GM12873 (cell line): Measurements from ENCODE around the gene EXOC3L4.

Experiments used
- TF ChIP-seq, protein P1 (sequence below): IDR thresholded peaks from 2 replicates; pipeline ENCODE4 v1.5.1; 2012; ENCODE audit warnings: low read depth, mild to moderate bottlenecking, moderate library complexity, low read length, control low read depth; ENCODE audit not compliant: insufficient read depth; ENCODE audit errors: missing control alignments

EXOC3L4 gene

DNA sequence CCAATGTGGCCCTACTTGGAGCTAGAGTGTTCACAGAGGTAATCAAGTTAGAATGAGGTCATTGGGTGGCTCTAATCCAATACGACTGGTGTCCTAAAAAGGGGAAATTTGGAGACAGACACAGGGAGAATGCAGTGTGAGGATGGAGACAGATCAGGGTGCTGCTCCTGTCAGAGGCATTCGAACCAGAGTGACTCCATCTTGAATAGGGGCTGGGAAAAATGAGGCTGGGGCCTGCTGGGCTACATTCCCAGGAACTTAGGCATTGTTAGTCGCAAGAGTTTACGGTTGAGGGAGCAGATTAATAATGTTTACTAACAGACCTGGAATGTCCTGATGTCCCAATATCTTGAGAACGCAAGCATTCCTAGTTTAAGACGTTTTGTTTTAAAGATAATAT lies 49.0 kb downstream of the EXOC3L4 start:
- TF ChIP-seq, protein P1, sequence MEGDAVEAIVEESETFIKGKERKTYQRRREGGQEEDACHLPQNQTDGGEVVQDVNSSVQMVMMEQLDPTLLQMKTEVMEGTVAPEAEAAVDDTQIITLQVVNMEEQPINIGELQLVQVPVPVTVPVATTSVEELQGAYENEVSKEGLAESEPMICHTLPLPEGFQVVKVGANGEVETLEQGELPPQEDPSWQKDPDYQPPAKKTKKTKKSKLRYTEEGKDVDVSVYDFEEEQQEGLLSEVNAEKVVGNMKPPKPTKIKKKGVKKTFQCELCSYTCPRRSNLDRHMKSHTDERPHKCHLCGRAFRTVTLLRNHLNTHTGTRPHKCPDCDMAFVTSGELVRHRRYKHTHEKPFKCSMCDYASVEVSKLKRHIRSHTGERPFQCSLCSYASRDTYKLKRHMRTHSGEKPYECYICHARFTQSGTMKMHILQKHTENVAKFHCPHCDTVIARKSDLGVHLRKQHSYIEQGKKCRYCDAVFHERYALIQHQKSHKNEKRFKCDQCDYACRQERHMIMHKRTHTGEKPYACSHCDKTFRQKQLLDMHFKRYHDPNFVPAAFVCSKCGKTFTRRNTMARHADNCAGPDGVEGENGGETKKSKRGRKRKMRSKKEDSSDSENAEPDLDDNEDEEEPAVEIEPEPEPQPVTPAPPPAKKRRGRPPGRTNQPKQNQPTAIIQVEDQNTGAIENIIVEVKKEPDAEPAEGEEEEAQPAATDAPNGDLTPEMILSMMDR: no peak

DNA sequence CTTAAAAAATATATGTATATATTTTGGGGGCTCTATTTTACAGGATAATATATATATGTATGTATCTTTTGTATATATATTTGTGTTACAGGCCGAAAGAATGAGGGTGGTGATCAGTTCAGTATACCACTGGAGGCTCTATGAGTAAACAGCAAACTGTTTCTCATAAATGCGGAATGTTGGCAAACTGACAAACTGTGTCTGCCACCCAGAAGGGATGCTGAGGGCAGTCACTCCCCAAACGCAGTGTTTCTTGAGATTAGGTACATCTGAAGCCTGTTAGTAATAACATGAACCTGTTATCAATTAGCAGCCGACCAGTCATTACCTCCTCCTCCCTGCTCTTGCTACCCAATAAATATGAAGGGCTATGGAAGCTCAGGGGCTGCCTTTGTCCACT lies 49.6 kb downstream of the EXOC3L4 start:
- TF ChIP-seq, protein P1: no peak

DNA sequence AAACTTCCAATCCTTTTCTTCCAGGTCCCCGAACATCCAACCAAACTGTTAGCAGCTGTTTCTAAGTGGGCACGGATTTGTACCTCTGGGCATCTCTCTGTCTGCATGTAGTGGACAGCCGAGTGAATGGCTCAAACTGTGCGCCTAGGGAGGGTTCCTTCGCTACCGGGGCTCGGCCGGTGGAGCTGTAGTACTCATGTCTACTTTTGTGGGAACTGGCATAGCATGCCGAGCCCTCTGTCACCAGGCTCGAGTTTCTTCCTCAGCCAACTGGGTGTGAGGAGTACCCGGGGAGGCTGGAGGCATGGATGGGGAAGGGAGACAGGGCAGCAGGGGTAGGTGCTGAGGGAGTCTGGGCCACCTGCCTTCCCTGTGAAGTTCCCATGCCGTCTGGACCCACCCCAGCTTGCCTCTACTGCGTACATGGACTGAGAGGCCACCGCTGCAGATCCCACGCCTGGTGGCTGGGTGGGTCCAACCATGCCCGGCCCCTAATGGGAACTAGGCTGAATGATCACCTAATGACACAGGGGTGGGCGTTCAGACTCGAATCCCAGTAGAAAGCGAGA lies 51.7 kb downstream of the EXOC3L4 start:
- TF ChIP-seq, protein P1: no peak

DNA sequence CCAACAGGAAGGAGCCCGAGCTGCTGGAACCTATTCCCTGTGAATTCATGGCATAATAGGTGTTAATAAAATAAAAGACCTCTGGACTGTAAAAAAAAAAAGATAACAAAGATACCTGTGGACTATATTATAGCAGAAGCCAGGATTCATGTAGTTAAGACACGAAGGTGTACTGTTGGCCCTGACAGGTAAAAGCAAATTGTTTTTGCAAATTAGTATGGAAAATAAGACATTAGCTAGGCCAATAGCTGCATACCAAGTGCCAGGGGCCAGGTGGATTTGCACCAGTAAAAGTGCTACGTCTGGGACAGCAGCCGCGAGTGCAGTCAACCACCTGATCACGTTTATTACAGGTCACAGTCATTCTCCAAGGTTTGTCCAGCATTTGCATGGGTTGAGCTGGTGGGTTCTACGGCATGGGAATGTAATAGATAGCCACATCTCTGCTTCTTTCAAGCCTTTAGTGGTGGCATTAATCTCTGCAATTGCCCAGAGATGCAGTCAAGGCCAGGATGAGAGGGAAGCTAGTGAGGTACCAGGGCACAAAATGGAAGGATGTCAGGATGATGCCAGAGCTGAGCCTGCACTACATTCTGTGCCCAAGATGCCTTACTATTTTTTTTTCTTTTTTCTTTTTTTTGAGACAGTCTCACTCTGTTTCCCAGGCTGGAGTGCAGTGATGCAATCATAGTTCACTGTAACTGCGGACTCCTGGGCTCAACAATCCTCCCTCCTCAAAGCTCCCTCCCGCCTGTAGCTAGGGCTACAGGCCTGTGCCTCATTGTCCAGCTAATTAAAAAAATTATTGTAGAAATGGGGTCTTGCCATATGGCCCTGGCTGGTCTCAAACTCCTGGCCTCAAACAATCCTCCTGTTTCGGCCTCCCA lies 55.1 kb downstream of the EXOC3L4 start:
- TF ChIP-seq, protein P1: no peak

DNA sequence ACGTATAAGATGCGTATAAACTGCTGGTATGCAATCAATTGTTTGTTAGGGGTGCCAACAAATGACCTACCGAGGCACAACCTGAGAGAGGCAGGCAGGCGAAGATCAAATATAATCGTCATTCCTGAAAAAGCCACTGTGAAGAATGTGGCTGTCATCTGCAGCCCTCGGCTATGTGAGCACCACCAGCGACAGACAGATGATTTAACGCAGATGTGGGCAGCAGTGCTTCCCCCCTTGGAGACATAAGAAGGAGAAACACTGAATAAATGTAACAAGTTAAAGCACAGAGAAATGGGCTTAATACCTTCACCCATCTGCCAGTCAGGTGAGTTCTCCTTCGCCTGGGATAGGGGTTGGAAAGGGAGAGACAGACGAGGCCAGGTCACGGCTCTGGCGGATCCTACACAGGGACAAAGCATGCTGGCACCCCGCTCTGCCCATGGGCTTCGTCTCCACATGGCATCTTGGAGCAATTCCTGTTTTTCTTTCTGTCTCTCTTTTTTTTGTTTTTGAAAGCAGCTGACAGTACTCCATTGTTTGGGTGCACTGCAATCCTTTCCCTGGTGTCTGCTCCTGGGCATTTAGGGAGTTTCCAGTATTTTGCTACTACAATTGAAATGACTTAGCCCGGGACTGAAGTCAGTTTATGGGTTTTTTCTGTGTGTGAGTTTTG lies 56.9 kb downstream of the EXOC3L4 start:
- TF ChIP-seq, protein P1: no peak

DNA sequence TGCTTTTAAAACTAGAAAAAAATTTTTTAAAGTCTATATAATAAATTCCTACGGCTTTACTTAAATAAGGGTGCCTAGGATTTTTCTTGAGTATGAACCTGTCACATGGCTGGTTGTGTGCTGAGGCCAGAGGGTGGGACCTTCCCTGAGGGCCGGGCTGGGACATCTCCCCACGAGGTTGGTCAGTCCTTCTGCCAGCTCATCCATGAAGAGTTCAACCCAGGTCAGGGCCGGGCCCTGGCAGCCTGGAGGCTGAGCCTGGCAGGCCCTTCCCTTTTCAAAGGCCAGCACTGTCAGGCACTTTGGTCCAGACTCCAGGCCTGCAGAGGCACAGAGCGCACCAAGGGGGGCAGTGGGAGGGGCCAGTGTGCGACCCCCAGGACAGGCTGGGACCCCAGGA lies 60.5 kb downstream of the EXOC3L4 start:
- TF ChIP-seq, protein P1: no peak

DNA sequence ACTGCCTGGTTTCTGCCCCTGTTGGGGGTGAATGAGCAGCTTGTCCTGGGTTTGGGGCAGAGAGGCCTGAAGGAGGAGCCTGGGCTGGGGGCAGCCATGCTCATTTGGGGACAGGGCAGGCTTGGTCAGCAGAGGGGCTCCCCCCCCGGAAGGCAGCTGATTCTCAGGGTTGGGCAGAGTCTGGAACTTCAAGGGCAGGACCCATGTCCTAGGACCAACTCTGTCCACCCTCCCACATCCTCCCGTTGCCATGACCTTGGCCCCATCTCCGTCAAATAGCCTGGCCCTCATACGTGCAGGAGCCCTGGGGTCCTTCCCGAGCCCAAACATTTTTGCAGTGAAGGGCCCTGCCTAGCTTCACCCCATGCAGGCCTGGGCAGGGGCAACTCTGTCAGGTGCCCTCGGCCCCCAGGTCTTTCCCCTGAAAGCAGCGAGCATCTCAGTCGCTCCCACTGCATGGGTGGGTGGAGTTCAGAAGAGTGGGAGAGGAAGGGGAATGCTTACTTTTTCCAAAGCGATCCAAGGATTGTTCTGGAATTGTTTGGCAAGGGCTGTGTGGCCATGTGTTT lies 61.4 kb downstream of the EXOC3L4 start:
- TF ChIP-seq, protein P1: no peak
